HL-60 (cell line): ENCODE measurements around the gene PIGV.

Experiments
- CTCF ChIP-seq: IDR thresholded peaks from one replicate; pipeline ENCODE4 v1.5.1; 2011; ENCODE audit warnings: low read length, control low read depth, inconsistent platforms; ENCODE audit not compliant: insufficient read depth
- POLR2AphosphoS5 ChIP-seq: IDR thresholded peaks from 2 replicates; pipeline ENCODE4 v1.6.1; 2012; ENCODE audit warnings: low read depth
- REST ChIP-seq: IDR thresholded peaks from 2 replicates; pipeline ENCODE4 v1.6.1; 2012; ENCODE audit warnings: low read depth; ENCODE audit not compliant: insufficient replicate concordance

GRCh38 chr1:26824731-26825130, 37.0 kb downstream of the PIGV start:
- no peak for TF ChIP-seq POLR2AphosphoS5
- TF ChIP-seq CTCF, result no peak
- TF ChIP-seq REST, result no peak
